ACC112 (cell line): ENCODE data around the gene MIA2.
"Not testable (repeated sequence)": the region's sequence is repeated elsewhere in the genome, so short reads cannot be mapped to it uniquely, and the experiment has no call there.

Source experiments
- H2AFZ ChIP-seq: fragments of 200-600 bp; sonication (generic); one replicate; pipeline ENCODE4 v1.6.0; 2017; ENCODE audit warnings: antibody characterized with exemption, low read length; ENCODE audit not compliant: unreplicated experiment
- H3K27ac ChIP-seq: fragments of 200-600 bp; sonication (generic); 2 replicates; pipeline ENCODE4 v1.5.1; 2014; ENCODE audit warnings: low read depth, mild to moderate bottlenecking, antibody characterized with exemption, low read length, moderate library complexity
- H3K27me3 ChIP-seq: fragments of 200-600 bp; sonication (generic); 2 replicates; pipeline ENCODE4 v1.6.1; 2014; ENCODE audit warnings: mild to moderate bottlenecking, antibody characterized with exemption, low read length, moderate library complexity, mixed read lengths; ENCODE audit not compliant: insufficient read depth
- H3K36me3 ChIP-seq: fragments of 200-600 bp; sonication (generic); 2 replicates; pipeline ENCODE4 v1.6.1; 2016; ENCODE audit warnings: mild to moderate bottlenecking, antibody characterized with exemption, low read length, moderate library complexity, mixed read lengths; ENCODE audit not compliant: insufficient read depth
- H3K4me1 ChIP-seq: fragments of 200-600 bp; sonication (generic); one replicate; pipeline ENCODE4 v1.6.1; 2016; ENCODE audit warnings: low read length, mixed read lengths; ENCODE audit not compliant: insufficient read depth, unreplicated experiment, control insufficient read depth
- H3K4me3 ChIP-seq: fragments of 200-600 bp; sonication (generic); 2 replicates; pipeline ENCODE4 v1.5.1; 2014; ENCODE audit warnings: mild to moderate bottlenecking, low read depth, low read length
- H3K79me2 ChIP-seq: fragments of 200-600 bp; sonication (generic); one replicate; pipeline ENCODE4 v1.6.0; 2016; ENCODE audit warnings: low read length; ENCODE audit not compliant: control insufficient read depth, unreplicated experiment, insufficient read depth

MIA2 gene

DNA sequence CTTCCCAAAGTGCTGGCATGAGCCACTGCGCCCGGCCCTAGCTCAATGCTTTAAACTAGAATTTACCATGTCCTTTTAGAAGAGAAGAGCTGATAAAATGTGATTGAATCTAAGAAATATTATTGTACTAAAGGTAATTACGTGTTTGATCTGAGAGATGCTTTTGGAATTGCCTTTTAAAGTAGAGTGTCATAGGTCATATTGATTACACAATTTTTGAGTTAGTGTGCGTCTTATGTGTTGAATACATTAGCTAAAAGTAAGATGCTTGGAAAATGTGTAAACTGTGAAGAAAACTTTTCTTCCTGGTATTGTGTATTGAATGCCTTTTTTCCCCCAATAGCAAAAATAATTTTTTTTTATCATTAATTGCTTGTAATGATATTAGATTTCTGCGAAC lies 41.7 kb downstream of the MIA2 start:
- Histone ChIP-seq H3K27me3 (no peaks in the 10 kb centered on the region), H3K27ac (no peak overlapping the region), H3K36me3 (peaks cover 12% of the 10 kb centered on the region; the same call in 1 of the 2 replicates), H3K4me3 (no peak overlapping the region), H3K79me2 (peaks cover 51% of the 10 kb centered on the region), H3K4me1 (no peaks in the 10 kb centered on the region), H2AFZ (no peak overlapping the region)

- no peaks in the 10 kb centered on the region for H3K27me3 ChIP-seq
- peaks cover 44% of the 10 kb centered on the region for H3K79me2 ChIP-seq
- H3K36me3 ChIP-seq, result peaks cover 12% of the 10 kb centered on the region
- H3K4me1 ChIP-seq, result no peaks in the 10 kb centered on the region
- no peak overlapping the region for H2AFZ ChIP-seq
- H3K27ac ChIP-seq, result no peak overlapping the region
- H3K4me3 ChIP-seq, result no peak overlapping the region
Observed at GRCh38 chr14:39276005-39276404, 42.3 kb downstream of the MIA2 start.

- H3K27me3 ChIP-seq, result no peaks in the 10 kb centered on the region
- H2AFZ ChIP-seq, result no peak overlapping the region
- H3K27ac ChIP-seq, result no peak overlapping the region
- H3K4me1 ChIP-seq, result no peaks in the 10 kb centered on the region
- H3K79me2 ChIP-seq, result peaks cover 38% of the 10 kb centered on the region
- H3K36me3 ChIP-seq, result peaks cover 7% of the 10 kb centered on the region
- no peak overlapping the region for H3K4me3 ChIP-seq
Observed at GRCh38 chr14:39276579-39277114, 42.9 kb downstream of the MIA2 start.

DNA sequence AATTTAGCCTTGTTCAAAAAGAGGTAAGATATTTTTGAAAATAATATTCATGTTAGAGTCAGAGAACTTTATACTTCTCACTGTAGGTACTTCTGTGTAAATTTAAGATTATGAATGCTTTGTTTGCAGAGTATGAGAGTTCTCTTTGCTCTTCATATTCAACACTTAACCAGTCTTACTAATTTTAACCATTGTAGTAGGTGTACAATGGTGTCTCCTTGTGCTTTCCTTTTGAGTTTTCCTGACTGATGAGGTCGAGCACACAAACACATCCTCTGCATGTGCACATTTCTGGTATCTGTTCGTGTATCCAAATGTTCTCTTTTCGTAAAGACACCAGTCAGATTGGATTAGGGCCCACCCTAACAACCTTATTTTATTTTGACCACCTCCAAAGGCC lies 45.8 kb downstream of the MIA2 start:
- peaks cover 6% of the 10 kb centered on the region; the same call in 1 of the 2 replicates for H3K36me3 ChIP-seq
- H3K4me1 ChIP-seq, result no peaks in the 10 kb centered on the region
- H2AFZ ChIP-seq, result no peak overlapping the region
- peaks cover 19% of the 10 kb centered on the region for H3K79me2 ChIP-seq
- H3K27me3 ChIP-seq, result no peaks in the 10 kb centered on the region
- no peak overlapping the region for H3K4me3 ChIP-seq
- H3K27ac ChIP-seq, result no peak overlapping the region

DNA sequence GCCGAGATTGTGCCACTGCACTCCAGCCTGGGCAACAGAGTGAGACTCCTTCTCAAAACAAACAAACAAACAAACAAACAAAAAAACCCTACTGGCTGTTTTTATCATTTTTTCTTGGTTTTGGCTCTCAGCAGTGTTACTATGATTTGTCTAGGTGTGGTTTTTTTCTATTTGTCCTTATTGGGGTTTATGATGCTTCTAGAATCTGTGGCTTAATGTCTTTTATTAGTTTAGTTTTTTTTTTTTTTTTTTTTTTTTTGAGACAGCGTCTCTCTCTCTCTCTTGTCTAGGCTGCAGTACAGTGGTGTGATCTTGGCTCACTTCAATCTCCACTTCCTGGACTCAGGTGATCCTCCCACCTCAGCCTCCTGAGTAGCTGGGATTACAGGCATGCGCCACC lies 47.0 kb downstream of the MIA2 start:
- H3K27me3 ChIP-seq, H3K36me3 ChIP-seq, H2AFZ ChIP-seq, H3K4me3 ChIP-seq, H3K27ac ChIP-seq, H3K4me1 ChIP-seq: not testable (repeated sequence)
- H3K79me2 ChIP-seq, result peaks cover 19% of the 10 kb centered on the region

GRCh38 chr14:39289523-39289922 lies 55.8 kb downstream of the MIA2 start:
- no peaks in the 10 kb centered on the region for H3K4me1 ChIP-seq
- no peak overlapping the region for H2AFZ ChIP-seq
- H3K79me2 ChIP-seq, result peaks cover 8% of the 10 kb centered on the region

DNA sequence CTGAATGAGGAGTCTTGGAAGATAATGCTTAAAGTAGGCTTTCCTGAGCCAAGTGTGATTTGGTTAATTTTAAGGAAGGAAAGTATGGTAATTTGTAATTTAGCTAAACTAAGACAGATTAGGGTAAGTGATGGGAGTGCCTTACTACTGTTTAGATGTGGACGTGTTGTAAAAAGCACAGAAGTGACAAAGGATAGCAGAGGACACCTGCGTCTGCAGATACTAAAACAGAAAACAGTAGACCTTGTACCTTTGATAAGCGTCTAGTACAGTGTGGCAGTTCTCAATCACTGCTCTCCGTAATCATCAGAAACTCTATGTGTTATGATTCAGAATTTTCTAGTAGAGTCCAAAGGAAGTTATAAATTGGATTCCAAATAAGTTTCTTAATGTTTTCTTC lies 58.0 kb downstream of the MIA2 start:
- H3K4me1 ChIP-seq, result no peaks in the 10 kb centered on the region
- H3K27ac ChIP-seq, result no peak overlapping the region
- H3K36me3 ChIP-seq, result peaks cover 22% of the 10 kb centered on the region
- H3K79me2 ChIP-seq, result peaks cover 8% of the 10 kb centered on the region
- no peaks in the 10 kb centered on the region for H3K27me3 ChIP-seq
- no peak overlapping the region for H2AFZ ChIP-seq
- H3K4me3 ChIP-seq, result no peak overlapping the region

More at GRCh38 chr14:39289523-39289922, 55.8 kb downstream of the MIA2 start:
- Histone ChIP-seq H3K27ac (no peak overlapping the region), H3K36me3 (peaks cover 16% of the 10 kb centered on the region), H3K4me3 (no peak overlapping the region), H3K27me3 (no peaks in the 10 kb centered on the region)

DNA sequence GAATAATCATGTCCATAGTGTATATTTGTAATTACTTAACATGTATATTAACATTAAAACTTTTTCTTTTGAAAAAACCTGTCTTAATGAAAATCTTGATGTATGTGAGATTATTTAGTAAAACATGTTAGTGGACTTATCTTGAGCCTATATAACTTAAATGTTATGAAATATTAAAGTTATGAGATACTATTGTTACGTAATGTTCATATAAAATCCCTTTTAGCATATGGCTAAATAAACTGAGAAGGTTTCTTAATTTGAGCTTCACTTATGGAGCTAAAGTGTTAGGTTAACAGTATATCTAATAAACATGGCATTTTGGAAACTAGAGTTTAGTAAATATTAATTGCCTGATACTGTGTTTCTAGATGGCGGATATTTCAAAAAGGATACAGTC lies 59.9 kb downstream of the MIA2 start:
- no peak overlapping the region for H3K27ac ChIP-seq
- H3K4me3 ChIP-seq, result no peak overlapping the region
- no peaks in the 10 kb centered on the region for H3K4me1 ChIP-seq
- H3K27me3 ChIP-seq, result no peaks in the 10 kb centered on the region
- peaks cover 20% of the 10 kb centered on the region for H3K36me3 ChIP-seq
- no peak overlapping the region for H2AFZ ChIP-seq
- peaks cover 8% of the 10 kb centered on the region for H3K79me2 ChIP-seq

- not testable (repeated sequence) for H3K27me3 ChIP-seq, H3K27ac ChIP-seq, H3K4me3 ChIP-seq, H3K79me2 ChIP-seq, H2AFZ ChIP-seq, H3K4me1 ChIP-seq
- H3K36me3 ChIP-seq, result peaks cover 12% of the 10 kb centered on the region; the same call in 1 of the 2 replicates
Observed at GRCh38 chr14:39300389-39300788, 66.7 kb downstream of the MIA2 start.

GRCh38 chr14:39302124-39302810 lies 68.6 kb downstream of the MIA2 start:
- H3K4me1 ChIP-seq, result peaks cover 4% of the 10 kb centered on the region
- peaks cover 12% of the 10 kb centered on the region; the same call in 1 of the 2 replicates for H3K36me3 ChIP-seq
- H2AFZ ChIP-seq, result no peak overlapping the region

GRCh38 chr14:39303115-39303514 lies 69.4 kb downstream of the MIA2 start:
- peaks cover 4% of the 10 kb centered on the region for H3K4me1 ChIP-seq
- H3K79me2 ChIP-seq, result no peaks in the 10 kb centered on the region
- H2AFZ ChIP-seq, result no peak overlapping the region
- H3K27me3 ChIP-seq, result no peaks in the 10 kb centered on the region
- peaks cover 12% of the 10 kb centered on the region; the same call in 1 of the 2 replicates for H3K36me3 ChIP-seq
- no peak overlapping the region for H3K27ac ChIP-seq
- H3K4me3 ChIP-seq, result no peak overlapping the region

More at GRCh38 chr14:39302124-39302810, 68.6 kb downstream of the MIA2 start:
- Histone ChIP-seq H3K4me3 (no peak overlapping the region), H3K27me3 (no peaks in the 10 kb centered on the region), H3K27ac (no peak overlapping the region), H3K79me2 (no peaks in the 10 kb centered on the region)
